ENCODE measurements around the gene DTX4. TPM values are rescaled to one million over a fixed set of nuclear protein-coding genes. Genes with fewer than 3 reads are reported as not detected.

The DTX4 gene
- total RNA-seq, 1 donor from 2014 or later, result 0.36 TPM

Other genes with a start within 250 kb of the DTX4 start
- gene GLYATL1, start 232.6 kb upstream of the DTX4 start, total RNA-seq, result not detected in 2 replicates
- not detected in 2 replicates for gene GLYATL1B, start 85.8 kb upstream of the DTX4 start, total RNA-seq
- 93.3 and 95.6 TPM in 2 replicates for gene FAM111B, start 64.9 kb upstream of the DTX4 start, total RNA-seq
- 141 and 145 TPM in 2 replicates for gene FAM111A, start 29.3 kb upstream of the DTX4 start, total RNA-seq
- 0.05 TPM in 1 of 2 replicates, not detected in the other for gene MPEG1, start 40.8 kb downstream of the DTX4 start, total RNA-seq
- not detected in 2 replicates for gene OR5AN1, start 186.8 kb downstream of the DTX4 start, total RNA-seq